GM18508 (cell line): ENCODE measurements around the gene C1orf216.
"Not testable (repeated sequence)": the region's sequence is repeated elsewhere in the genome, so short reads cannot be mapped to it uniquely, and the experiment has no call there.

Experiments used
- ATAC-seq: cut with Tn5 transposase; IDR thresholded peaks from one replicate; pipeline ENCODE4 v1.9.1; 2021; ENCODE audit warnings: moderate number of reproducible peaks; ENCODE audit not compliant: insufficient read depth, unreplicated experiment

The C1orf216 gene, protein sequence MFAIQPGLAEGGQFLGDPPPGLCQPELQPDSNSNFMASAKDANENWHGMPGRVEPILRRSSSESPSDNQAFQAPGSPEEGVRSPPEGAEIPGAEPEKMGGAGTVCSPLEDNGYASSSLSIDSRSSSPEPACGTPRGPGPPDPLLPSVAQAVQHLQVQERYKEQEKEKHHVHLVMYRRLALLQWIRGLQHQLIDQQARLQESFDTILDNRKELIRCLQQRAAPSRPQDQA

DNA sequence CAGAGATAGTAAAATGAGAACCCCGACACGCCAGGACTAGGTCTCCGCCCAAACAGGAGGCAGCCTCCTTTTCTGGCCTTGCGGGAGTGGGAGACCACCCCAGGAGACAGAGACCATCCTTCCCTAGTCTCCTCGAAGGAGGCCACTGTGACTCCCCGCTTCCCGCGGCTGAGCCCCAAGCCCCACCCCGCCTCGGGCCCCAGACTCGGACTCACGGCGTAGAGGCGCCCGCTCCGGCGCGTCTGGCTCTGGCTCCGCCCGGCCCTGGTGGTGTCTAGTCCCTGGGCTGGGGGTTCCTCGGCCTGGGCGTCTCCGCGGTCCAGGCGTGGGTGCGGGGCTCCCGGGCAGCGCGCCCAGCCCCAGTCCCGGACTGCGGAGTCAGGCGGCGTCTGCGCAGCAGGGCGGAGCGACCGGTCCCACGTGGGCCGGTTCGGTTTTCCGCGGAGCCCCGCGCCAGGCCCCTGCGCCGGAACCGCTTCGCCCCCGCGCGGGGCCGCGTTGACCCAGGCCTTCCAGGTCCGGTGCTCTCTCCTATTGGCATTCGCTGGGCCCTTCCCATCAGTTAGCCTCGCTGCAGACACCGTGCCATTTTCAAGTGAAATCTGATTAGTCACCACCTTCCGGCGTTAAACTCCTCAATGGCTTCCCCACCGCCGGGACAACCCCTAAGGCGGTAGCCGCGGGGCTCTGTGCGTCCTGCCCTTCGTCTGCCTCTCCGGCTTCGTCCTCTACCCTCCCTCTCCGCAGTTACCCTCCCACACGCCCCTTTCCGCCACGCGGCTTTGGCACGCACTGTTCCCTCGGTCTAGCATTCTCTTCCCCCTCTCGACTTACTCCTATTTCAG, at the start of gene C1orf216:
Gene C1orf216, minus strand, starts transcription at position 393 of the 845 bp plus-strand sequence. CDS start 2,563 bp downstream, outside the sequence.
- ATAC-seq, result no peak

- ATAC-seq, result no peak
These were observed 45.6 kb upstream of the C1orf216 start for GRCh38 chr1:35764283-35764682.

GRCh38 chr1:35763201-35763600, 44.5 kb upstream of the C1orf216 start:
- no peak for ATAC-seq

DNA sequence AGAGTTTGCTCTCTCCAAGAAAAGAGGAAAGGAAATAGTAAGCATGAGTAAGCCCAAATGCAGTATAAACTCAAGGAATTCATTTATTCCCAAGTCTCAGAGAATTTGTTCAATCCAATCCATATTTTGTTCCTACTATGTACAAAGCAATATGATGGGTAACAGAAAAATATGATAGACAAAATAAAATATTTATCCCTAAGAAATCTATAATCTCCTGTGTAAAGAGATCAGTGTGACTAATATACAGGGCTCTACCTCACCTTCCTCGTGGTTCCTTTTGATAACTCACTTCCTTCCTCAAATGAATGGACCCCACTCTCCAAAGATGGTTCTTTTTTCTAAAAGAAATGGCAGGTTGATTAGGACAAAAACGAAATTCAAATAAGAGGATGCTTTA, 43.5 kb upstream of the C1orf216 start:
- ATAC-seq, result no peak

GRCh38 chr1:35756064-35756463, 37.4 kb upstream of the C1orf216 start:
- ATAC-seq, result no peak

DNA sequence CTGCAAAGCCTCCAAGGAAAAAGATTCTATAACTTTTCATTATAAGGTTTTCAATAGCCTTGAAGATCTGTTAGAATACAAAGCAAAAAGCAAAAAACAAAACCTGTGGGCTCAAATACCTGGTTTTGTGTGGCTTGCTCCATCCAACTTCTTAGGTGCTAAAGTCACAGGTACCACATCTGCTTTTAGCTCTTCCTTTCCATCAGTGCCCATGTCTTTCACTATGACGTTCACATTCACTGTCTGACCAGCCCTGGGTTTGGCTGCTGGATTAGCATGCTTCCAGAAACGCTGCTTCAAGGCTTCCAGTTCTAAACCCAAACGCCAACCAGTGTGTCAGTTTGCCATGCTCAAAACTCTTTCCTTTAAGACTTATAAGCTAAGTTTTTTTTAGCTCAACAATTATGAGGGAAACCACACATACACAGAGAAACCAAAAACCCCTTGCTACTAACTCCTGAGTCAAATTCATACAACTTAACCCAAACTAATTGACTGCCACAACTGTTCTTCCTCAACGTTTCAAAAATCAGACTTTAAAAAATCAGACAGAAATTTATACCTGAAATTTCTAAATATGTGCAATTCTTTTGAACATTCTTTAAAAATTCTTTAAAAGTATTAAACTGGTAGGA, 35.1 kb upstream of the C1orf216 start:
- ATAC-seq, result no peak

DNA sequence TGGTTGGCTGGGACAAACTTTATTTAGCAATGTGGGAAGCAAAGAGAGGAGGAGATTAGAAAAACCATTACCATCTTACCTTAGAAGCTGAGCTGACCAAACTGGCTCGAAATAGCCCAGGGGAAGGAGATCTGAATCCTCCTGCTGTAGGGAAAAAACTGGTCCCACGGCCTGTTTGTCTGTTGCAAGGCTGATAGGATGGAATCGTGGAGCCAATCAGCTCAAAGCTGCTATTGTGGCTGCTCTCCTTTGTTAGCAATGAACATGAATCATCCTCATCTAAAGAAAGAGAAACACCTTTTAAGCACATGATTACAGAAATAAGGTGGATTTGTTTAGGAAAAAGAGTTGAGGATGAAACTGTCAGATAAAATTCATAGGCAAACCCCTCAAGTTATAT, 29.6 kb upstream of the C1orf216 start:
- no peak for ATAC-seq

DNA sequence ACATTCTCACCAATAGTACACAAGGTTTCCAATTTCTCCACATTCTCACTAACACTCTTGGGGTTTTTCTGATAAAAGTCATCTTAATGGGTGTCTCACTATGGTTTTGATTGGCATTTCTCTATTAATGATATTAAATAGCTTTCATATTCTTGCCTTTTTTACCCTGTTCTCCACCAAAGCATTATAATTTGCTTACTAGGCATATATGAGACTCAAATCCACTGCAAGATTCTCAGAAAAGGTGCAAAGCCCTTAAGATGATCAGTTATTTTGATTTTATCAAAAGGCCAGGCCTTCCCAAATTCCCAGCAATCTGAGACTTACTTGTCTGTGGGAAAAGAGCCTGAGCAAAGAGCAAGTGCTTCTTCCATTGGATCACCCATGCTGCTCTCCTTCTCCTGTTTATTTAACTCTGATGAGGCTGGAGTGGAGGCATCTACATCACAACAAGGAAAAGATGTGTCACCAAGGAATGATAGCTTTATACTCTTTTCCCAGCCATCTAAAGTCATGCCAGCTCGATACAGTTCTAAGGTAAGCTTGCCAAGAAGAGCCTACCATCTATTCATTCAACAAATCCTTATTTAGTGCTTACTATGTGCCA, 26.5 kb upstream of the C1orf216 start:
- ATAC-seq, result no peak

GRCh38 chr1:35737120-35737519, 18.4 kb upstream of the C1orf216 start:
- no peak for ATAC-seq

- no peak for ATAC-seq
These were observed 8.9 kb upstream of the C1orf216 start for GRCh38 chr1:35727434-35728040.

DNA sequence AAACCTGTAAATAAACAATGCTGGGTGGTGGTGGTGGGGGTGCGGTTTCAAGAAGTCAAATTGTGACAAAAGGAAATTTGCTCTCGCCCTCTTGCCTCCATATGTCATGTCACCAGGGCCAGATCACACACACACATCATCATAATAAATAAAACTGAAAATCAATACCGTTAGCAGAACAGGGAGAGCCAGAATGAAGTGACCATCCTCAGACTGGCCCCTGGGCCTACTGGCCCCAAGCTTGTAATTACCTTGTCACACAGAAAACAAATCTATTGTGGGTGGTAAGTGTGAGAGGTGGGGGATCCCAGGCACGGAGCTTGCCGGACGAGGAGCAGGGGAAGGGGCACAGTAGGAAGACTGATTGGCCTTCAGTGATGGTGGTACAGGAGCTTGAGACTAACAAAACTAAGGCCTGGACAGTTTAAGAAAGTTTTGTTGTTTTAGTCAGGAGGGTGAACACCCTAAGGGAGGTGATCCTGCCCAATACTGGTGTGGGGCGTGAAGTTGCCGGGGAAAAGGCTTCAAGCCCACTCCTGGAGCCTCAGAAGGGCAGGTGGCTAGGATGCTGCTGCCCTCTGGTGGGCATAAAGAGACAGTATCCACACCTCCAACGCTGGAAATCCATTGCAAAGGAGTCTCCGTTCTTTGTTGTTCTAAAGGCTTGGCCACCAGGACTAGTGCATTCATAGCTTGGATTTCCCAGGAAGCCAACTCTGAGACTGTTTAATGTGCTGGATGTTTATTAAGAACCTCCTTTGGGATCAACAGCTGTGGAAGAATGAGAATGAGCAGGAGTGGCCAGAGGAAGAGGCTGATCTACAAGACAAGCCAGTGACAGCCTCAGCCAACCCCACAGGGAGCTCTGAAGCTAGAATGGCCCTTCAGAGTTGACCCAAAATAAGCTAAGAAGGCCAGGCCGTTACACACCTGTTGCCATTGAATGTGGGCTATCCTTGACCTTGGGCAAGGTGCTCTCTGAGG, 8.1 kb upstream of the C1orf216 start:
- no peak for ATAC-seq

DNA sequence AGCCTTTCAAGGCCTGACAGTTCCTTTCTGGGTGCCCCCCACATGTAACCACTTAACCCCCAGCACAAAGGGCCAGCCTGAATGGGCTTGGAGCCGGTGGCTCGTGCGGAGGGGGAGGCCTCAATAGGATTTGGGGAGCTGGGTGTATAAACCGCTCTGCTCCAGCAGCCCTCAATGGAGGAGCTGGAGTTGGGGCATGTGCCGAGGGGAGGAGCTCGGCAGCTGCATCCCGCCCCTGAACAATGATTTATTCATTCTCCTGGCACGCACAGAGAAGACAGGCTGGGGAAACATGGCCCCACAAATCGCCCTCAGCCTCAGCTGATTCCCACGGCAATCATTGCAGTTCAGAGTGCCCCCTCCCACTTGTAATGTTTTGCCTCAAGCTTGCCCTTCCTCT, 6.9 kb upstream of the C1orf216 start:
- ATAC-seq, result no peak

DNA sequence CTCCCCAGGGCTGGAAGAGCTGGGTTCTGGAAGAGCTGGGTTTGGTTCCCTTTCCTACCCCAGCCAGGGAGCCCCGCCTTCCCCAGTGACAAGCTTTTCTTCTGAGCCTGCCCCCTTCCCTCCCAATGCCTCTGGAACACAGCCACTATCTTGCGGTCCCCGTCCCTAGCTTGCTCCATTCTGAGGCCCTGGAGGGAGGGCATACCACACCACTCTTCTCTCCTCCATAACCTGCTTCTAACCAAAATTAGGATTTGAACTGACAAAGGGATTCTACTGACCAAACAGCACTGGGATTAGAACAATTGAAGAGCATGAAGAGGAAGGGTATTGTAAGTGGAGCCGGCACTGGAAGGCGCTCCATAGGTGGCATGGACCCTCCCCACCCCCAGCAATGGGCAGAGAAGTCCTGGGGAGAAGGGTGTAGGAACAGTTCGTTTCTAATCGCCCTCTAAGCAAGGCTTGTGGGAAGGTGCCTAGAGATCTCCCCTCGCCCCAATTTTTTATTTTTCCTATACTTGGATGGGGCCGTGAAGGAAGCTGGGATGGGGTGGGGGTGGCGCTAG, 690 bp downstream of the C1orf216 start:
- ATAC-seq, result no peak

GRCh38 chr1:35715568-35716002, 3.1 kb downstream of the C1orf216 start:
- ATAC-seq, result no peak

DNA sequence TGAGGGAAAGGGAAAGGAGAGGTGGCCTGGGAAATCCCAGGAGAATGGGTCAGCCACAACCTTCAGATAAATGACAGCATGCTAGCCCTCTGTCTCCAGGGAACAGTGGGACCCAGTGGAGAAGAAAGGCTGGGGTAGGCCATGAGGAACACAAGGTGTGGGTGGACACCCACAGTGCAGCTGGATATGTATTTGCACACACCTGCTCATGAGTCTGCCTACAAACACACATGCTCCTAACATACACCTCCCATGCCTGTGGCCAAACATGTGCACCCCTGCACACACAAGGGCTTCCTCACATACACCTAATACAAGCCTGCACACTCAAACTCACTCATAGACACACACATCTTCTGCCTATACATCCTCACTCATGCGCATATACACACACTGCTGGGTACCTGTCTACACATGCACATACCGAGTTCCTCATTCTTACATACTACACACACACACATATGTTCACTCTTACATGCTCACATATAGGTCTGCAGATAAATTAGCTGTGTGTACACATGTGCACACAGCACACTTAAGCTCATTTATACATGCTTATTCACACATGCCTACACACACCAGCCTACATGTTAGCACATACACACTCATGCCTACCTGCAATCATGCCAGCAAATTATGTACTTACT, 3.6 kb downstream of the C1orf216 start:
- ATAC-seq, result no peak

DNA sequence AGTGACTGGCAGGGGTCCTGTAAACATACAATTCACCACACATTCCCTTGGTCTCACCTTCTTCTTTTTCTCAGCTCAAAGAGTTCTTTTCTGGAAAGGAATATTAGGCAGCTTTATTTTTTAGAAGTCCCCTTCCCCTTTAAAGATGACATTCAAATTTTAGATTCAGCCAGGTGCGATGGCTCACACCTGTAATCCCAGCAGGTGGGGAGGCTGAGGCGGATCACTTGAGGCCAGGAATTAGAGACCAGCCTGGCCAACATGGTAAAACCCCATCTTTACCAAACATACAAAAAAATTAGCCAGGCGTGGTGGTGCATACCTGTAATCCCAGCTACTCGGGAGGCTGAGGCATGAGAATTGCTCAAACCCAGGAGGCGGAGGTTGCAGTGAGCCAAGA, 7.6 kb downstream of the C1orf216 start:
- not testable (repeated sequence) for ATAC-seq

DNA sequence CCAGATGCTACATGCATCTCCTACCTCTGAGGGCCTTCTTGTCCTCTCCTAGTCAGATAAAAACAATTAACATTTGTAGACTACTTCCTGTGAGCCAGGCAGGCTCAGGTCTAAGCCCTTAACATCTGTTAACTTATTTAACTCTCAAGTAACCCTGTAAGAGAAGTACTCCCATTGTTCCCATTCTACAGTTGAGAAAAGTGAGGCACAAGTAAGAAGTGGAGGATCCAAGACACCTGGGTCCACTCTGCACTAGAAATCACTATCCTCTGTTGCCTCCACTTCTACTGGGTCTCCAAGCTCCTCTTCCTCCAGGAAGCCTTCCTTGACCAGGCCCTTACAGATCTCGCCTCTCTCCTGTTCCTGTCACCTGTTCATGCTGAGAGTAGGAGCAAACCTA, 9.7 kb downstream of the C1orf216 start:
- no peak for ATAC-seq

DNA sequence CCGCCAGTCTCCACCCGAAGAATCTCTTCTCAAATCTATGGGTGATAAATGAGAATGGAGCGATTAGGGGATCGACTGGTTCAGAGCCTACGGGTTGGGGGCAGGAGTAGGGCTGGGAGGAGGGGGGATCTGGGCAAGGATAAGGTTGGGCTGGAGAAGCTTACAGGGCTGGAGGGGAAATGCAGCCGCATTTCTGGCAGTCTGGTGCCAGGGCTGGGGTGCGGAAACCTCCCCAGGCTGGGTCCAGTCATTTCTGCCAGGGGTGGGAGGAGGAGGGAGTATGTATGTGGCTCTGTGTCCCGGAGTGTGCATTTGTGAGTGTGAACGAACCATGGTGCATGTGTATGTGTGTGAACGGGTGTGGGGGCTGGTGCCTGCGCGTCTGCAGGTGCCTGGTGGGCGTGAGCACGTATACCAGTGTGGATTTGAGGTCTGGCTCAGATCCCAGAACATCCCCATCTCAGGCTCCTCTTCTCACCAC, 10.2 kb downstream of the C1orf216 start:
- no peak for ATAC-seq
